Astrocyte (in vitro differentiated cells and primary cell): ENCODE measurements around the gene PRSS36.

Experiments used
- CTCF ChIP-seq: IDR thresholded peaks from 2 replicates; pipeline ENCODE4 v1.5.1; 2011; ENCODE audit warnings: low read depth, mild to moderate bottlenecking, inconsistent platforms, low read length, moderate library complexity; ENCODE audit not compliant: insufficient read depth
- EZH2 ChIP-seq: IDR thresholded peaks from 2 replicates; pipeline ENCODE4 v1.6.1; 2012; ENCODE audit warnings: mild to moderate bottlenecking, low read length, inconsistent platforms; ENCODE audit not compliant: insufficient read depth

- no peak for TF ChIP-seq CTCF
- TF ChIP-seq EZH2, result no peak
These were observed 59.3 kb downstream of the PRSS36 start for GRCh38 chr16:31090540-31090939.
